Testis (tissue), 3 donors: ENCODE results near the gene CPNE9. TPM values are rescaled to one million over a fixed set of nuclear protein-coding genes. Genes with fewer than 3 reads are reported as not detected.
A peak's percentile ranks its signal among the peaks of the same experiment; 100 is the strongest.

Source experiments
- DNase-seq: peaks from one replicate; pipeline ENCODE4 v3.0.0-alpha.2; 2019
- H3K27ac ChIP-seq, 2 donors: fragments of 200-600 bp; sonication (generic); one replicate each; pipeline ENCODE4 v1.5.1; 2019
- H3K27me3 ChIP-seq: fragments of 200-600 bp; sonication (generic); one replicate; pipeline ENCODE4 v1.5.1; 2019
- H3K36me3 ChIP-seq: fragments of 200-600 bp; sonication (generic); one replicate; pipeline ENCODE4 v1.5.1; 2017; ENCODE audit warnings: low read depth; ENCODE audit errors: missing control alignments
- H3K4me1 ChIP-seq: fragments of 200-600 bp; sonication (generic); one replicate; pipeline ENCODE4 v1.5.1; 2019
- H3K4me3 ChIP-seq, 2 donors: fragments of 200-600 bp; sonication (generic); one replicate each; pipeline ENCODE4 v1.5.1; 2017 to 2019
- H3K9me3 ChIP-seq: fragments of 200-600 bp; sonication (generic); one replicate; pipeline ENCODE4 v1.5.1; 2017
- CTCF ChIP-seq, 3 experiments: fragments of 450-650 bp in 2 of 3; fragments of 200-600 bp in 1 of 3; sonication (generic) in 1 of 3; IDR thresholded peaks; one replicate each; pipeline ENCODE4 v1.5.1; 2016 to 2019; ENCODE audit warnings: antibody characterized with exemption in 3 of 3, mild to moderate bottlenecking in 2 of 3, moderate library complexity in 1 of 3
- POLR2A ChIP-seq: fragments of 450-650 bp; IDR thresholded peaks from one replicate; pipeline ENCODE4 v1.6.1; 2017; ENCODE audit warnings: antibody characterized with exemption, mild to moderate bottlenecking, moderate library complexity
- WGBS, 2 donors: methylation state at CpG; one replicate each; pipeline ENCODE4 v1.1.5; 2018; 5-methylcytosine and 5-hydroxymethylcytosine counted together
- intact Hi-C: fragments of 100-400 bp; cut with DNase I; formaldehyde crosslinking; loops from one replicate; pipeline ENCODE4 v1.15.1; 2023; ENCODE audit warnings: low total_unique reads
- polyA plus RNA-seq: library from polyadenylated mRNA; stranded (reverse); fragments of 350-450 nt; fragmentation: Illumina TruSeq; extraction: RNeasy Lipid Tissue Mini Kit (QIAGEN cat#74804); gene quantifications from one replicate; pipeline ENCODE4 v1.2.3, GENCODE V29; 2014; ENCODE audit warnings: low read depth, low replicate concordance; ENCODE audit not compliant: insufficient read depth
- total RNA-seq, 2 donors: library from RNA; depleted of rRNA; stranded (reverse); fragments of >200 nt; gene quantifications; one replicate each; pipeline ENCODE4 v1.2.3, GENCODE V29; 2016

CPNE9 gene
- total and polyA plus RNA-seq, 3 donors from 2014 or later: 0.31 to 1.4 (median 1.3) TPM

- H3K9me3 ChIP-seq: no peaks in the 10 kb centered on the region
- DNase-seq: peak; percentile 33
- intact Hi-C loops: no loop called here
- H3K4me3 ChIP-seq: no peak overlapping the region
- H3K27ac ChIP-seq: no peak overlapping the region
- TF ChIP-seq POLR2A (no peak), CTCF (IDR thresholded peaks at IDR 0.05) (peak in 2 of 3 experiments; percentile 33 to 34)
- no peaks in the 10 kb centered on the region for H3K36me3 ChIP-seq
- no peaks in the 10 kb centered on the region for H3K27me3 ChIP-seq
- 42 to 49% methylated on average over 11 of the region's 11 CpGs for WGBS, 2 donors
- H3K4me1 ChIP-seq: no peaks in the 10 kb centered on the region
Measured at GRCh38 chr3:9727041-9727595, 23.5 kb downstream of the CPNE9 start.

DNA sequence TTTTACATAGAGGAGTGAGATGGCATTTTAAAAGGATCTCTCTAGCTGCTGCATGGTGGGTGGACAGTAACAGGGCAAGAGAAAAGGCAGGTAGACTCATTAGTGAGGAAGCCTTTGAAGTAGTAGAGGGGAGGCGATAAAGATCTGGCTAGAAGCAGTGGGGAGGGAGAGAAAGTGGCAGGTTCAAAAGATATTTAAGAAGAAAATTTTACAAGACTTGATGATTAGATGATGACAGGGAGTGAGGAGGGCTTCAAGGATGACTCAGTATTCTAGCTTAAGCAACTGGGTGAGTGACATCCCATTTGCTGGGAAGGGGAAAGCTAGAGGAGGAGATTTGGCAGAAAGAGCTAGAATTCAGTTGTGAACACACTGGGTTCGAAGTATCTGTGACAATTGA lies 24.1 kb downstream of the CPNE9 start:
- Histone ChIP-seq H3K27ac (no peak overlapping the region), H3K4me1 (peaks cover 2% of the 10 kb centered on the region), H3K9me3 (no peaks in the 10 kb centered on the region), H3K36me3 (no peaks in the 10 kb centered on the region), H3K27me3 (no peaks in the 10 kb centered on the region), H3K4me3 (no peak overlapping the region)
- WGBS, 2 donors: 87 to 90% methylated on average over 2 of the region's 2 CpGs
- DNase-seq: no peak
- TF ChIP-seq CTCF (IDR thresholded peaks at IDR 0.05) (no peak), POLR2A (no peak)
- intact Hi-C loops: no loop called here

GRCh38 chr3:9729419-9729818 lies 25.8 kb downstream of the CPNE9 start:
- DNase-seq: no peak
- no peak overlapping the region for H3K27ac ChIP-seq

GRCh38 chr3:9730657-9731205 lies 27.1 kb downstream of the CPNE9 start:
- H3K9me3 ChIP-seq: no peaks in the 10 kb centered on the region
- no peak for DNase-seq
- H3K27ac ChIP-seq: peak overlapping the region; percentile 94 to 97
- H3K27me3 ChIP-seq: no peaks in the 10 kb centered on the region
- 1% methylated on average over 16 of the region's 17 CpGs for WGBS, 2 donors
- no peaks in the 10 kb centered on the region for H3K36me3 ChIP-seq
- H3K4me1 ChIP-seq: peaks cover 14% of the 10 kb centered on the region
- intact Hi-C loops: no loop called here
- no peak for TF ChIP-seq POLR2A
- peak in 1 of 3 experiments; percentile 18 for TF ChIP-seq CTCF (IDR thresholded peaks at IDR 0.05)
- peak overlapping the region; percentile 85 to 91 for H3K4me3 ChIP-seq

More at GRCh38 chr3:9729419-9729818, 25.8 kb downstream of the CPNE9 start:
- Histone ChIP-seq H3K27me3 (no peaks in the 10 kb centered on the region), H3K36me3 (no peaks in the 10 kb centered on the region), H3K4me1 (peaks cover 14% of the 10 kb centered on the region), H3K4me3 (no peak overlapping the region), H3K9me3 (no peaks in the 10 kb centered on the region)
- TF ChIP-seq POLR2A (no peak), CTCF (IDR thresholded peaks at IDR 0.05) (no peak)
- intact Hi-C loops: no loop called here
- WGBS, 2 donors: 65 to 86% methylated on average over 5 to 10 of the region's 10 CpGs
